Fibroblast of pulmonary artery (primary cell): ENCODE data around the gene CELF4.

Experiments
- DNase-seq: peaks from one replicate; pipeline ENCODE4 v3.0.0-alpha.2; 2010; ENCODE audit warnings: low read depth
- H3K4me3 ChIP-seq: replicated peaks from 2 replicates; pipeline ENCODE4 v1.5.1; 2011; ENCODE audit warnings: low read depth, mild to moderate bottlenecking, control low read depth, low read length, moderate library complexity
- TF ChIP-seq, protein P1 (sequence below): IDR thresholded peaks from 2 replicates; pipeline ENCODE4 v1.5.1; 2011; ENCODE audit warnings: mild to moderate bottlenecking, control low read depth, low read length, inconsistent platforms; ENCODE audit errors: missing control alignments

The CELF4 gene

DNA sequence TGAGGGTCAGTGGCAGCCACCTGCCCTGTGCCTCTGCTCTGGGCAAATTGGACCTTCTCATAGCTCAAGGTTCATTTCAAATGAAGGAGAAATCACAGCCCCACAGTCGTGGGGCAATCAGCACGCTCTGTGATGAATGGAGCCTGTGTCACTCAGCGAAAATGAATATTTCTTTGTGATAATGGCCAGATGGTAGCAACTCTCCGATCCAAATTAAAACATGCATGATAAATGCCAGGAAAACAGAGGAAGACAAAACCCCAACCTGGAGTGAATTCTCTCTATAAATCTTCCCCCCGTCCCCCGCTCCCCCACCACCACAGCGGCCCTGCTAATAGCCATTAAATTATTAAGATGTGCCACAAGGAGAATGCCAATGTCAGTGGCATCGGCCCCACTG, 258.4 kb downstream of the CELF4 start:
- no peak for DNase-seq

DNA sequence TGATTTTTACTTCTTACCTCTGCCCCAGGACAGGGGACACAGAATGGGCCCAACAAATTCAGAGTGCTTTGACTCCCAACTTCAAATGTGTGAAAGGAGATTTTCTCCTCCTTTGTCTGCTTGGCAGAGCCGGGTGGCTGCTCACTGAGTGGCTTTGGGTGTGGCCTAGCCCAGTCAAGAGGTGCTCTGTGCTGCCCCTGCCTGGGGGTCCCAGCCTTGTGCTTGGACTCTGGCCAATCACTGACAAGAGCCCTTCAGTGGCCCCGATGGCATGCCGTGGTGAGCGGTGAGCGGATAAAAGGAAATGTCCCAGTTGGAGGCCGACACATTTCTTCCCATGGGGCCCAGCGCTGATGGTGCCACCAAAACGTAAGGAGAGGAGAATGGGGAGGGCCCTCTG, 259.2 kb downstream of the CELF4 start:
- TF ChIP-seq, protein P1, sequence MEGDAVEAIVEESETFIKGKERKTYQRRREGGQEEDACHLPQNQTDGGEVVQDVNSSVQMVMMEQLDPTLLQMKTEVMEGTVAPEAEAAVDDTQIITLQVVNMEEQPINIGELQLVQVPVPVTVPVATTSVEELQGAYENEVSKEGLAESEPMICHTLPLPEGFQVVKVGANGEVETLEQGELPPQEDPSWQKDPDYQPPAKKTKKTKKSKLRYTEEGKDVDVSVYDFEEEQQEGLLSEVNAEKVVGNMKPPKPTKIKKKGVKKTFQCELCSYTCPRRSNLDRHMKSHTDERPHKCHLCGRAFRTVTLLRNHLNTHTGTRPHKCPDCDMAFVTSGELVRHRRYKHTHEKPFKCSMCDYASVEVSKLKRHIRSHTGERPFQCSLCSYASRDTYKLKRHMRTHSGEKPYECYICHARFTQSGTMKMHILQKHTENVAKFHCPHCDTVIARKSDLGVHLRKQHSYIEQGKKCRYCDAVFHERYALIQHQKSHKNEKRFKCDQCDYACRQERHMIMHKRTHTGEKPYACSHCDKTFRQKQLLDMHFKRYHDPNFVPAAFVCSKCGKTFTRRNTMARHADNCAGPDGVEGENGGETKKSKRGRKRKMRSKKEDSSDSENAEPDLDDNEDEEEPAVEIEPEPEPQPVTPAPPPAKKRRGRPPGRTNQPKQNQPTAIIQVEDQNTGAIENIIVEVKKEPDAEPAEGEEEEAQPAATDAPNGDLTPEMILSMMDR, result no peak
- H3K4me3 ChIP-seq, result no peak overlapping the region
- no peak for DNase-seq

More for the DNA sequence above, 258.4 kb downstream of the CELF4 start:
- TF ChIP-seq, protein P1, result no peak
- no peak overlapping the region for H3K4me3 ChIP-seq

DNA sequence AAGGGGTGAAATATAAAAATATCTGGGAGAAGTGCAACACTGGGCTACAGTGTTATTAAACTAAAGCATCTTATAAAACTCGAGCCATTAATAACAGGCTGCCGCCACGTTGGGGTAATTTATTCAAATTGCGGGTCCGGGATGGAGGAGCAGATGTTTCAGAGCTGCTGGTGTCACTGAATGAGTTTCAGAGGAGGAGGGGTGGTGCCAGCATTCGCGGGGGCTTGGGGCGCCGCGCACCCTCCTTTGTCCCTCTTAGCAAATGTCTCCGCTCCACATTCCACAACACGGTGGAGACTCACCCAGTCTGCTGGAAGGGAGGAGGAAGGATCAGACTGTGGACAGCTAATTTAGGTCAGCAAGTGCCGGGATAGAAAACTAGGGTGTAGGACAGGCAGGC, 260.5 kb downstream of the CELF4 start:
- DNase-seq, result no peak
- TF ChIP-seq, protein P1, result no peak
- no peak overlapping the region for H3K4me3 ChIP-seq

DNA sequence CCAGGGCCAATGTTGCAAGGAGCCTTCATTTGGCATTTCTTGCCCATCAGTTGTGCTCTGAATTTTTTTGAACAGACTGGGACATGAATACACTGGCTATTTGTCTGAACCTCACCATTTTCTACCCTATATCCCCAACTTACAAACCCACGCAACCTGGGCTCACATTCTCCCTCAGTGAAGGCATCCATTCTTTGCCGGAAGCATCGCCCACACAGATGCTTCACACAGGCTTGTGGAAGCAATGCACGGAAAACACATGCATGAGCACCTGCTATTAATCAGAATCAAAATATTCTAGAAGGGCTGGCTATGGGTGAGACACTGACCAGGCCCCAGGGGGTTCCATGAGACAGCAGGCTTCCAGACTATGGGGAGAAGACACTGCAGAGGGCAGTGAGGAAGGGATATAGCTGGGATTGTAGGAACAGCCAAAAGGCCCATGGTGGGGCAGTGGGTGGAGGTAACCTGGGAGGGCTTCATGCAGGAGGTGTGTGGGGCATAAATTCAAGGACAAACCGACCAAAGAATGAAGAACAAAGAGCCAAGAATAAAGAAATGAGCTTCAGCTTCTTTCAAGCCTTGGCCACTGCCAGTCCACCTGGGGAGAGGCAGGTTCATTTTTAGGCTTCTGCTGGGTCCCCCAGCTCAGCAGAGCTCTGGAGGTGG, 261.5 kb downstream of the CELF4 start:
- no peak overlapping the region for H3K4me3 ChIP-seq
- DNase-seq, result no peak
- TF ChIP-seq, protein P1, result no peak

DNA sequence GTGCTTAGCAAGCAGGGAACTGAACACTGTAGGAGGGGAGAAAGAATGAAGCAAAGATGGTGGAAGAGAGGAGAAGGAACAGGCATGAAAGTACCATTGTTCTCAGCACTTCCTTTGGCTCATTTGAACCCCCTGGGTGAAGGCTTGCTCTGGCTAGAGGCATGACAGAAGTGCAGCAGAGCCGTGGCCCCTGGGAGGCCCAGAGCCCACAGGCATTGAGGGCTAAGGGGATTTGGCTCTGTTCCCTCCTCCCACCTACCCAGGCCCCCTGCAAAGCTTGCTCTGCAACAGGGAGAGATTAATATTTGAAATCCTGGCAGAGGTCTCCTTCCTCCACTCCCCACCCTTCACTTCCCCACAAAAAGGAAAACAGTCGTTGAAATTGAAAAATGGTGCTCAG, 262.6 kb downstream of the CELF4 start:
- no peak overlapping the region for H3K4me3 ChIP-seq
- TF ChIP-seq, protein P1, result no peak
- no peak for DNase-seq

DNA sequence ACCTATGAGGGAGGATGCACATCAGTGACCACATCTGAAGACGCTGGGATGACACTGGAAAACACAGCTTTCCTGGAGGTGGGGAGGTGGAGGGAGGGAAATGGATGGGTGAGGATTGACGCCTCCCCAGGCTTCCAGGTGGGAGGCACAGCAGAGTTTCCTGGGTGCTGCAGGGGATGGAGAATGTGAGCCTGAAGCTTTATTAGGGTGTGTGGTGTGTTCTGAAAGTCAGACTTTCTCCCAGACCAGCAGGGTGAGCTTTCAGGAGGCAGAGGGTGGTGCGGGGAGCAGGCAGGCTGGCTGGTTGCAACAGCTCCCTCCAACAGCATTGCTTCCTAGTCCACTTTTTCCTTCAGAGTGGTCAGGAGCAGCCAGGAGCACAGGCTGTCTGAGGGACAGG, 263.1 kb downstream of the CELF4 start:
- H3K4me3 ChIP-seq, result no peak overlapping the region
- DNase-seq, result no peak
- TF ChIP-seq, protein P1, result no peak

DNA sequence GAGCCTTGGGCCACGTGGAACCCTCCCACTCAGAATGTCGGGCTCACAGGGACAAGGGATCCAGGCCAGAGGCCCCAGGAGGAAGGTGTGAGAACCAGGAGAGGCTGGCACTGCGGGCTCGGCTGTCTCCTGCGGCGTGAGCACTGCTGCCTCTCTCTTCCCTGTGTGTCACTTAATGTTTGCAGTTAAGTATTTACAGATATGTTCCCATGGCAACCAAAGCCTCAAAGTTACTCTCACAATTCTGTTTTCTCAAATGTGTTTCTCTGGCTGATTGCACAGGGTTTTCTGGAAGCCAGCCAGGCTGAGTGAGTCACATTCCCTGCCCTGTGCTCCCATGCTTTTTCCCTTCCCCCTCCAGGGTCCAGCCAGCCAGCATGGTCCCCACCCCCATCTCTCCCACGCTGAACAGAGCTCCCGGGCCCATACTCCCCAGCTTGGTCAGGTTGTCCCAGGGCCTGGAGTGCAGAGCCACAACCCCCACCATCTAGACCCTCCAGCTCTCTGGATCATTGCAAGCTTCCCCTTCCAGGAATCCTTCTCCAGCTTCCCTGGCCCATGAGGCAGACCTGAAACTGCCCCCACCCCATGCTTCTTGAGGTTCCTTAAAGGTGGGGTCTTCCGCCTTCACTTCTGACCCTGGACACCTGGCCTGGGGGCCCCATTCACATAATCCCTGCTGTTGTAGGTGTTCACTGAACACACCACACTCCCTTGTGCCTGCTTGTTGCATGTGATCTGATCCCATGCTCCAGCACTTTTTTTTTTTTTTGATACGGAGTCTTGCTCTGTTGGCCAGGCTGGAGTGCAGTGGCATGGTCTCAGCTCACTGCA, 265.9 kb downstream of the CELF4 start:
- DNase-seq, result peak; percentile 99
- TF ChIP-seq, protein P1, result no peak

More for the DNA sequence above, 265.9 kb downstream of the CELF4 start:
- no peak overlapping the region for H3K4me3 ChIP-seq
